GM08714 (cell line): ENCODE data around the gene GPR22.

Source experiments
- H3K4me3 ChIP-seq: fragments of 200-500 bp; sonication (Bioruptor generic); 2 replicates; pipeline ENCODE4 v1.5.1; 2014; ENCODE audit warnings: mild to moderate bottlenecking, low read length, inconsistent platforms
- ZNF274 ChIP-seq: IDR thresholded peaks from 2 replicates; pipeline ENCODE4 v1.6.1; 2012; ENCODE audit warnings: mild to moderate bottlenecking, low read depth, low read length

The GPR22 gene

GRCh38 chr7:107469929-107470328 is at the start of gene GPR22:
TSS of gene GPR22 (plus strand) at chr7:107470057. CDS start at chr7:107474061, 4,004 bp downstream.
- no peak within 1 kb of the TSS for H3K4me3 ChIP-seq
- no peak for TF ChIP-seq ZNF274

- no peak for TF ChIP-seq ZNF274
- H3K4me3 ChIP-seq = no peak overlapping the region
Observed at GRCh38 chr7:107427462-107427861, 42.4 kb upstream of the GPR22 start.

- no peak for TF ChIP-seq ZNF274
- no peak overlapping the region for H3K4me3 ChIP-seq
Observed at GRCh38 chr7:107428642-107429041, 41.2 kb upstream of the GPR22 start.

GRCh38 chr7:107430057-107430456 is 39.8 kb upstream of the GPR22 start:
- no peak overlapping the region for H3K4me3 ChIP-seq
- TF ChIP-seq ZNF274 = no peak

GRCh38 chr7:107432261-107432660 is 37.6 kb upstream of the GPR22 start:
- H3K4me3 ChIP-seq = no peak overlapping the region
- no peak for TF ChIP-seq ZNF274

GRCh38 chr7:107435749-107436148 is 34.1 kb upstream of the GPR22 start:
- TF ChIP-seq ZNF274 = no peak
- H3K4me3 ChIP-seq = no peak overlapping the region

GRCh38 chr7:107439025-107439424 is 30.8 kb upstream of the GPR22 start:
- H3K4me3 ChIP-seq = no peak overlapping the region
- TF ChIP-seq ZNF274 = no peak

GRCh38 chr7:107441581-107442422 is 28.1 kb upstream of the GPR22 start:
- no peak overlapping the region for H3K4me3 ChIP-seq
- no peak for TF ChIP-seq ZNF274

GRCh38 chr7:107442678-107443077 is 27.2 kb upstream of the GPR22 start:
- no peak for TF ChIP-seq ZNF274
- no peak overlapping the region for H3K4me3 ChIP-seq

- no peak overlapping the region for H3K4me3 ChIP-seq
- no peak for TF ChIP-seq ZNF274
Observed at GRCh38 chr7:107446531-107446930, 23.3 kb upstream of the GPR22 start.

- TF ChIP-seq ZNF274 = no peak
- no peak overlapping the region for H3K4me3 ChIP-seq
Observed at GRCh38 chr7:107446988-107447387, 22.9 kb upstream of the GPR22 start.

GRCh38 chr7:107450970-107451369 is 18.9 kb upstream of the GPR22 start:
- no peak overlapping the region for H3K4me3 ChIP-seq
- no peak for TF ChIP-seq ZNF274

GRCh38 chr7:107453388-107453787 is 16.5 kb upstream of the GPR22 start:
- no peak overlapping the region for H3K4me3 ChIP-seq
- TF ChIP-seq ZNF274 = no peak

GRCh38 chr7:107461938-107462533 is 7.8 kb upstream of the GPR22 start:
- H3K4me3 ChIP-seq = no peak overlapping the region
- no peak for TF ChIP-seq ZNF274
